AG09309 (cell line): ENCODE data around the gene FGF14.
"Not testable (repeated sequence)": the region's sequence is repeated elsewhere in the genome, so short reads cannot be mapped to it uniquely, and the experiment has no call there.

Experiments
- DNase-seq: peaks from one replicate; pipeline ENCODE4 v3.0.0-alpha.2; 2010; ENCODE audit warnings: low read depth
- H3K4me3 ChIP-seq: 2 replicates; pipeline ENCODE4 v1.5.1; 2011; ENCODE audit warnings: mild to moderate bottlenecking, low read depth, low read length, moderate library complexity; ENCODE audit not compliant: control insufficient read depth
- TF ChIP-seq, protein P1 (sequence below): IDR thresholded peaks from 2 replicates; pipeline ENCODE4 v1.5.1; 2011; ENCODE audit warnings: mild to moderate bottlenecking, low read depth, low read length, inconsistent platforms; ENCODE audit not compliant: insufficient read depth, control insufficient read depth; ENCODE audit errors: missing control alignments

Gene FGF14

GRCh38 chr13:101846701-101847100 is 555.1 kb downstream of the FGF14 start:
- TF ChIP-seq, protein P1, sequence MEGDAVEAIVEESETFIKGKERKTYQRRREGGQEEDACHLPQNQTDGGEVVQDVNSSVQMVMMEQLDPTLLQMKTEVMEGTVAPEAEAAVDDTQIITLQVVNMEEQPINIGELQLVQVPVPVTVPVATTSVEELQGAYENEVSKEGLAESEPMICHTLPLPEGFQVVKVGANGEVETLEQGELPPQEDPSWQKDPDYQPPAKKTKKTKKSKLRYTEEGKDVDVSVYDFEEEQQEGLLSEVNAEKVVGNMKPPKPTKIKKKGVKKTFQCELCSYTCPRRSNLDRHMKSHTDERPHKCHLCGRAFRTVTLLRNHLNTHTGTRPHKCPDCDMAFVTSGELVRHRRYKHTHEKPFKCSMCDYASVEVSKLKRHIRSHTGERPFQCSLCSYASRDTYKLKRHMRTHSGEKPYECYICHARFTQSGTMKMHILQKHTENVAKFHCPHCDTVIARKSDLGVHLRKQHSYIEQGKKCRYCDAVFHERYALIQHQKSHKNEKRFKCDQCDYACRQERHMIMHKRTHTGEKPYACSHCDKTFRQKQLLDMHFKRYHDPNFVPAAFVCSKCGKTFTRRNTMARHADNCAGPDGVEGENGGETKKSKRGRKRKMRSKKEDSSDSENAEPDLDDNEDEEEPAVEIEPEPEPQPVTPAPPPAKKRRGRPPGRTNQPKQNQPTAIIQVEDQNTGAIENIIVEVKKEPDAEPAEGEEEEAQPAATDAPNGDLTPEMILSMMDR, result no peak
- H3K4me3 ChIP-seq, result no peak overlapping the region
- no peak for DNase-seq

- no peak overlapping the region for H3K4me3 ChIP-seq
- TF ChIP-seq, protein P1, result no peak
- no peak for DNase-seq
These were observed 555.6 kb downstream of the FGF14 start for GRCh38 chr13:101846249-101846648.

- H3K4me3 ChIP-seq, result no peak overlapping the region
- DNase-seq, result no peak
- TF ChIP-seq, protein P1, result no peak
These were observed 556.4 kb downstream of the FGF14 start for GRCh38 chr13:101845245-101846020.

DNA sequence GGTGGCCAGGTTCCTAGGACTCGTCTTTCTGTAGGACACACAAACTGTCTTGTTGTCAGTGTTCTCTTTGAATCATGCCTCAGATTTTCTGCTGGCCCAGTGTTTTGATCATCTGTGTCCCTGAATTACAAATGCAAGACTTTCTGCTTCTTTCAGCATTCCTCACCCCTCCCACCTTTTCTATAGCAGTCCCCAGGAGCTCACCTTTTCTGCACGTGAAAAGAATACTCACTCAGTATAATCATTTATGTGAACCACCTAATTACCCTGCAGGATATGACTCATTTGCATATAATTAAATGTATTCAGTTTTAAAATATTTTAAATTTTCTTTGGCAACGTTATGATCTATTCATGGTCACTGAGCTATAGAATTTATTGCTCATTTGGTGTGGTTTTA is 560.1 kb downstream of the FGF14 start:
- TF ChIP-seq, protein P1, result no peak
- DNase-seq, result no peak

DNA sequence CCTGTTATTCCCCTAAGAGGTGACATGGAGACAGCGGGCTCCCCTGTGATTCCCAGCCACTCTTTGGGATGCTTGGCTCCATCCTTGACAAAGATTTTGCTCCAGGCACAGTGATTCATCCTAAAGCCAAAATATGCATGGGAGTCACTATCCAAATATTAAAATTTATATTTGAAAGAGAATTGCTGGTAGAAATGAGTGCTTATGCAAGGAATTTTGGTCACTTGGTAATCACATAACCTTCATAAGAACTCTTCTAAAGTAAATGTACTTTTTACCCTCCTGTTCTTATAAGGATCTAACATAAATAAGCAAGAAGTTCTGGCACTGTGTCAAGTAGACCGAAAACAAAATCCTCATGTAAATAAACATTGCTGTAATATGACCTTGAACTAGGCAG is 563.5 kb downstream of the FGF14 start:
- TF ChIP-seq, protein P1, result no peak
- H3K4me3 ChIP-seq, result no peak overlapping the region
- DNase-seq, result no peak

More for the DNA sequence above, 560.1 kb downstream of the FGF14 start:
- H3K4me3 ChIP-seq, result no peak overlapping the region

DNA sequence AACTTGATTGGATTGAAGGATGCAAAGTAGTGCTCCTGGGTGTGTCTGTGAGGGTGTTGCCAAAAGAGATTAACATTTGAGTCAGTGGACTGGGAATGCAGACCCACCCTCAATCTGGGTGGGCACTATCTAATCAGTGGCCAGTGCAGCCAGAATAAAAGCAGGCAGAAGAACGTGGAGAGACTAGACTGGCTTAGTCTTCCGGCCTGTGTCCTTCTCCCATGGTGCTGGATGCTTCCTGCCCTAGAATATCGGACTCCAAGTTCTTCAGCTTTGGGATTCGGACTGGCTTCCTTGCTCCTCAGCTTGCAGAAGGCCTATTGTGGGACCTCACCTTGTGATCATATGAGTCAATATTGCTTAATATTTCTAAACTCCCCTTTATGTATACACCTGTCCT is 564.1 kb downstream of the FGF14 start:
- not testable (repeated sequence) for H3K4me3 ChIP-seq, DNase-seq

DNA sequence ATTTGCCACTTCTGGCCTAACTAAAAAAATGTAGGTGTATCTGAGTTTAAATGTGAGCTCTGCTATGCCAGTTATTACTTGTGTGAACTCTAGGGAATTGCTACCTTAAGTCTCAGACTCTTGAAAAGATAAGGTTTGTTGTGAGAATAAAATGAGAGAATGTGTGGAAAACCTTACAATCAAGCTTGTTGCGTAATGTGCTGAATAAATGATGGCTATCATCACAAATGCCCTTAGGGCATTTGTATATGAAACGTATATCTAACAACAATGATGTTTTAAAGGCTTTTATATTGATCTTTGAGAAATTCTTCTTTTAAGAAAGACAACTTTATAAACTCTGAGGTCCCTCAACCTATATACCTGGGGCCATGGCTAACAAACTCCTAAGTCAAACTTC is 564.6 kb downstream of the FGF14 start:
- DNase-seq, result no peak
- TF ChIP-seq, protein P1, result no peak

More for the DNA sequence above, 564.6 kb downstream of the FGF14 start:
- no peak overlapping the region for H3K4me3 ChIP-seq
